ENCODE data around the gene PPARA.

- TF ChIP-seq CTCF (conservative IDR thresholded peaks at IDR 0.05; ENCODE audit: low read depth, low read length) (no peak), EZH2 (IDR thresholded peaks at IDR 0.05; ENCODE audit: low read length, unreplicated experiment) (no peak), EZH2phosphoT487 (IDR thresholded peaks at IDR 0.05; ENCODE audit: borderline replicate concordance, low read length) (no peak)
Observed at GRCh38 chr22:46120420-46120737, 29.9 kb upstream of the PPARA start.
